HG03060 (cell line): ENCODE data around the gene MRPS31.
"Not testable (repeated sequence)": the region's sequence is repeated elsewhere in the genome, so short reads cannot be mapped to it uniquely, and the experiment has no call there.

Experiments used
- ATAC-seq: cut with Tn5 transposase; IDR thresholded peaks from one replicate; pipeline ENCODE4 v1.9.1; 2021; ENCODE audit warnings: low read depth, moderate number of reproducible peaks; ENCODE audit not compliant: unreplicated experiment

MRPS31 gene

GRCh38 chr13:40764587-40765403, 6.2 kb downstream of the MRPS31 start:
- no peak for ATAC-seq

GRCh38 chr13:40762849-40763248, 8.1 kb downstream of the MRPS31 start:
- ATAC-seq = no peak

GRCh38 chr13:40758811-40759210, 12.2 kb downstream of the MRPS31 start:
- no peak for ATAC-seq

- ATAC-seq = no peak
Measured at GRCh38 chr13:40756042-40756441, 14.9 kb downstream of the MRPS31 start.

GRCh38 chr13:40755082-40755700, 15.8 kb downstream of the MRPS31 start:
- ATAC-seq = no peak

GRCh38 chr13:40749327-40749726, 21.7 kb downstream of the MRPS31 start:
- no peak for ATAC-seq

GRCh38 chr13:40735232-40735548, 35.8 kb downstream of the MRPS31 start:
- ATAC-seq = not testable (repeated sequence)

GRCh38 chr13:40734536-40735231, 36.3 kb downstream of the MRPS31 start:
- not testable (repeated sequence) for ATAC-seq

- ATAC-seq = no peak
Measured at GRCh38 chr13:40732658-40733057, 38.3 kb downstream of the MRPS31 start.

GRCh38 chr13:40728595-40728994, 42.4 kb downstream of the MRPS31 start:
- no peak for ATAC-seq

- ATAC-seq = not testable (repeated sequence)
Measured at GRCh38 chr13:40714433-40714832, 56.6 kb downstream of the MRPS31 start.

GRCh38 chr13:40706439-40706838, 64.6 kb downstream of the MRPS31 start:
- no peak for ATAC-seq

- ATAC-seq = no peak
Measured at GRCh38 chr13:40697711-40698110, 73.3 kb downstream of the MRPS31 start.

GRCh38 chr13:40694426-40694825, 76.6 kb downstream of the MRPS31 start:
- ATAC-seq = no peak

GRCh38 chr13:40692946-40693345, 78.0 kb downstream of the MRPS31 start:
- peak; percentile 81 for ATAC-seq

- ATAC-seq = no peak
Measured at GRCh38 chr13:40688781-40689180, 82.2 kb downstream of the MRPS31 start.

GRCh38 chr13:40682449-40683240, 88.3 kb downstream of the MRPS31 start:
- no peak for ATAC-seq

- ATAC-seq = no peak
Measured at GRCh38 chr13:40681341-40682146, 89.4 kb downstream of the MRPS31 start.

- no peak for ATAC-seq
Measured at GRCh38 chr13:40680659-40681323, 90.2 kb downstream of the MRPS31 start.
